H9 (cell line): ENCODE measurements around the gene PKNOX2. TPM values are rescaled to one million over a fixed set of nuclear protein-coding genes. Genes with fewer than 3 reads are reported as not detected.

Source experiments
- DNase-seq: peaks from one replicate; pipeline ENCODE4 v3.0.0-alpha.2; 2017
- H2AFZ ChIP-seq: one replicate; pipeline ENCODE4 v1.6.1; 2013; ENCODE audit warnings: mild to moderate bottlenecking, low read length, control low read depth, moderate library complexity
- H2AK5ac ChIP-seq: 2 replicates; pipeline ENCODE4 v1.6.1; 2013; ENCODE audit warnings: low read length, control low read depth, mixed read lengths; ENCODE audit not compliant: insufficient read length
- H2BK120ac ChIP-seq: one replicate; pipeline ENCODE4 v1.6.1; 2013; ENCODE audit warnings: low read depth, mild to moderate bottlenecking, low read length, control low read depth, inconsistent platforms; ENCODE audit not compliant: poor library complexity, severe bottlenecking
- H2BK12ac ChIP-seq: 2 replicates; pipeline ENCODE4 v1.6.1; 2013; ENCODE audit warnings: low read length, control low read depth, mixed read lengths, low read depth; ENCODE audit not compliant: insufficient read length
- H2BK15ac ChIP-seq: 2 replicates; pipeline ENCODE4 v1.6.1; 2013; ENCODE audit warnings: low read depth, low read length, control low read depth
- H2BK20ac ChIP-seq: one replicate; pipeline ENCODE4 v1.6.1; 2013; ENCODE audit warnings: low read depth, mild to moderate bottlenecking, low read length, control low read depth, inconsistent platforms; ENCODE audit not compliant: poor library complexity, severe bottlenecking
- H2BK5ac ChIP-seq: 2 replicates; pipeline ENCODE4 v1.6.1; 2013; ENCODE audit warnings: low read length, control low read depth, mixed read lengths; ENCODE audit not compliant: insufficient read length
- H3K14ac ChIP-seq: 2 replicates; pipeline ENCODE4 v1.6.1; 2013; ENCODE audit warnings: low read length, control low read depth; ENCODE audit not compliant: insufficient read depth
- H3K18ac ChIP-seq: 2 replicates; pipeline ENCODE4 v1.6.1; 2013; ENCODE audit warnings: low read depth, mild to moderate bottlenecking, mixed read lengths, low read length, control low read depth; ENCODE audit not compliant: insufficient read length
- H3K23ac ChIP-seq: 2 replicates; pipeline ENCODE4 v1.6.1; 2013; ENCODE audit warnings: low read length, control low read depth, mixed read lengths, low read depth; ENCODE audit not compliant: insufficient read length
- H3K23me2 ChIP-seq: 2 replicates; pipeline ENCODE4 v1.6.1; 2013; ENCODE audit warnings: low read depth, mild to moderate bottlenecking, mixed read lengths, low read length, control low read depth; ENCODE audit not compliant: insufficient read length, poor library complexity, severe bottlenecking
- H3K27ac ChIP-seq: 2 replicates; pipeline ENCODE4 v1.5.1; 2013; ENCODE audit warnings: low read length, control low read depth, mixed read lengths, low read depth; ENCODE audit not compliant: insufficient read length
- H3K27me3 ChIP-seq: 2 replicates; pipeline ENCODE4 v1.6.1; 2013; ENCODE audit warnings: low read length, control low read depth, inconsistent platforms; ENCODE audit not compliant: insufficient read depth
- H3K4ac ChIP-seq: 2 replicates; pipeline ENCODE4 v1.6.1; 2013; ENCODE audit warnings: low read depth, mild to moderate bottlenecking, control low read depth, inconsistent platforms, low read length, moderate library complexity
- H3K4me1 ChIP-seq: 2 replicates; pipeline ENCODE4 v1.6.1; 2013; ENCODE audit warnings: low read length, control low read depth, inconsistent platforms; ENCODE audit not compliant: insufficient read depth
- H3K4me2 ChIP-seq: 2 replicates; pipeline ENCODE4 v1.6.1; 2013; ENCODE audit warnings: low read length, control low read depth, mixed read lengths; ENCODE audit not compliant: insufficient read length, insufficient read depth
- H3K56ac ChIP-seq: 2 replicates; pipeline ENCODE4 v1.6.1; 2013; ENCODE audit warnings: low read depth, mild to moderate bottlenecking, mixed read lengths, low read length, control low read depth; ENCODE audit not compliant: insufficient read length
- H3K79me1 ChIP-seq: 2 replicates; pipeline ENCODE4 v1.6.1; 2013; ENCODE audit warnings: low read depth, mild to moderate bottlenecking, moderate library complexity, low read length, control low read depth, inconsistent platforms; ENCODE audit not compliant: insufficient read depth, poor library complexity, severe bottlenecking
- H3K79me2 ChIP-seq: 2 replicates; pipeline ENCODE4 v1.6.1; 2013; ENCODE audit warnings: low read length, control low read depth, inconsistent platforms; ENCODE audit not compliant: insufficient read depth
- H3K9ac ChIP-seq: 2 replicates; pipeline ENCODE4 v1.6.1; 2013; ENCODE audit warnings: low read length, control low read depth, mixed read lengths; ENCODE audit not compliant: insufficient read length; ENCODE audit errors: extremely low read depth
- H3K9me3 ChIP-seq: one replicate; pipeline ENCODE4 v1.6.1; 2013; ENCODE audit warnings: low read depth, low read length, inconsistent platforms; ENCODE audit not compliant: control insufficient read depth
- H3T11ph ChIP-seq: one replicate; pipeline ENCODE4 v1.6.1; 2013; ENCODE audit warnings: mild to moderate bottlenecking, low read length, control low read depth, inconsistent platforms
- H4K20me1 ChIP-seq: one replicate; pipeline ENCODE4 v1.6.1; 2013; ENCODE audit not compliant: control insufficient read depth, insufficient read length, insufficient read depth
- H4K5ac ChIP-seq: 2 replicates; pipeline ENCODE4 v1.6.1; 2013; ENCODE audit warnings: low read depth, mild to moderate bottlenecking, mixed read lengths, low read length, control low read depth; ENCODE audit not compliant: insufficient read length
- H4K8ac ChIP-seq: replicated peaks from 2 replicates; pipeline ENCODE4 v1.6.1; 2013; ENCODE audit warnings: low read length, control low read depth, mixed read lengths, low read depth; ENCODE audit not compliant: insufficient read length
- H4K91ac ChIP-seq: 2 replicates; pipeline ENCODE4 v1.6.1; 2013; ENCODE audit warnings: low read depth, mild to moderate bottlenecking, moderate library complexity, mixed read lengths, low read length, control low read depth; ENCODE audit not compliant: insufficient read length
- H3K27ac Mint-ChIP-seq, 3 experiments: 2 replicates in 2 of 3; 3 replicates in 1 of 3; pipeline ENCODE4 v1.8.0; 2020 to 2021; ENCODE audit warnings: mixed read lengths in 3 of 3, mild to moderate bottlenecking in 1 of 3, moderate library complexity in 1 of 3
- H3K27me3 Mint-ChIP-seq: 2 replicates; pipeline ENCODE4 v1.8.0; 2021; ENCODE audit warnings: low read depth, mild to moderate bottlenecking, moderate library complexity, mixed read lengths
- H3K36me3 Mint-ChIP-seq, 3 experiments: 2 replicates in 2 of 3; 3 replicates in 1 of 3; pipeline ENCODE4 v1.8.0; 2020 to 2021; ENCODE audit warnings: low read depth in 3 of 3, mixed read lengths in 3 of 3; ENCODE audit not compliant: insufficient read depth in 1 of 3
- H3K4me1 Mint-ChIP-seq, 2 experiments: 2 replicates each; pipeline ENCODE4 v1.8.0; 2020; ENCODE audit warnings: mixed read lengths in 2 of 2
- H3K4me3 Mint-ChIP-seq, 2 experiments: 2 replicates in 1 of 2; 3 replicates in 1 of 2; pipeline ENCODE4 v1.8.0; 2020 to 2021; ENCODE audit warnings: mild to moderate bottlenecking in 2 of 2, mixed read lengths in 2 of 2, moderate library complexity in 1 of 2
- H3K9me3 Mint-ChIP-seq, 2 experiments: 2 replicates in 1 of 2; 3 replicates in 1 of 2; pipeline ENCODE4 v1.8.0; 2020; ENCODE audit warnings: mild to moderate bottlenecking in 2 of 2, mixed read lengths in 2 of 2, moderate library complexity in 1 of 2
- CTCF ChIP-seq: fragments of 200-600 bp; sonication (generic); conservative IDR thresholded peaks from 3 replicates; pipeline ENCODE4 v1.8.0; 2021; ENCODE audit warnings: antibody characterized with exemption, mild to moderate bottlenecking
- WGBS: extraction: QIAGEN DNeasy Blood & Tissue Kit; methylation state at CpG from one replicate; pipeline ENCODE4 v1.1.7; 2013; ENCODE audit warnings: missing lambda C conversion rate, low lambda C conversion rate, mixed read lengths; ENCODE audit not compliant: insufficient read length; ENCODE audit errors: extremely low coverage; 5-methylcytosine and 5-hydroxymethylcytosine counted together
- total RNA-seq: library from RNA; stranded (reverse); gene quantifications from 2 replicates; pipeline ENCODE4 v1.2.1, GENCODE V29; 2021

The PKNOX2 gene
- total RNA-seq, 1 experiment from 2014 or later = 1.3 TPM

GRCh38 chr11:125263268-125263790 is 98.8 kb downstream of the PKNOX2 start:
- Mint-ChIP-seq H3K4me3 (peak overlapping the region; percentile 36 to 49; a peak in 2 of 5 replicates), H3K4me1 (peaks cover 36 to 64% of the 10 kb centered on the region in 2 experiments), H3K27me3 (peaks cover 31% of the 10 kb centered on the region), H3K9me3 (no peaks in the 10 kb centered on the region), H3K27ac (peak overlapping the region; percentile 26 to 53 (median 32); a peak in 4 of 7 replicates), H3K36me3 (no peaks in the 10 kb centered on the region)
- Histone ChIP-seq H3K4ac (peak overlapping the region; percentile 21; the same call in 1 of the 2 replicates), H3K4me2 (peak overlapping the region; percentile 52), H2AK5ac (no peak overlapping the region), H4K8ac (no peak overlapping the region), H3K79me2 (no peaks in the 10 kb centered on the region), H3K4me1 (peaks cover 8% of the 10 kb centered on the region), H3K56ac (no peak overlapping the region), H3K9ac (no peak overlapping the region), H4K20me1 (peaks cover 2% of the 10 kb centered on the region), H2BK120ac (peak overlapping the region; percentile 84), H2BK5ac (no peak overlapping the region), H3T11ph (no peak overlapping the region), H3K23ac (no peak overlapping the region), H2BK20ac (peak overlapping the region; percentile 91), H3K23me2 (peaks cover 4% of the 10 kb centered on the region), H4K91ac (peak overlapping the region; percentile 67), H2BK12ac (no peak overlapping the region), H3K14ac (peak overlapping the region; percentile 94), H2BK15ac (no peak overlapping the region), H3K9me3 (no peaks in the 10 kb centered on the region), H3K79me1 (no peaks in the 10 kb centered on the region), H3K18ac (peak overlapping the region; percentile 96), H3K27ac (no peak overlapping the region), H4K5ac (no peak overlapping the region), H2AFZ (no peak overlapping the region), H3K27me3 (no peaks in the 10 kb centered on the region; the same call in 1 of the 2 replicates)
- TF ChIP-seq CTCF = no peak
- WGBS = no CpG with 5 or more reads among the region's 29 CpGs
- peak; percentile 94 for DNase-seq
